H1 (cell line): Measurements from ENCODE around the gene ANXA1. TPM values are rescaled to one million over a fixed set of nuclear protein-coding genes. Genes with fewer than 3 reads are reported as not detected.

ENCODE experiments used
- CTCF ChIA-PET: fragments of 300-600 bp; sonication (Branson Sonifier 250); formaldehyde crosslinking; loops from one replicate; lab custom pipeline; 2021; ENCODE audit not compliant: partially characterized antibody; lab: Charles Lee
- POLR2A ChIA-PET: fragments of 300-600 bp; sonication (Branson Sonifier 250); formaldehyde crosslinking; loops from one replicate; lab custom pipeline; 2021; ENCODE audit warnings: inconsistent platforms; ENCODE audit not compliant: partially characterized antibody; lab: Charles Lee
- DNase-seq, 2 experiments: peaks; one replicate each; pipeline versions ENCODE4 v3.0.0 to v3.0.0-alpha.2; 2010 to 2022; ENCODE audit warnings: low spot score in 2 of 2, low read depth in 1 of 2, mixed read lengths in 1 of 2
- FAIRE-seq: peaks from 2 replicates; lab custom pipeline; 2011; peaks lifted over from hg19 to GRCh38; lab: Jason Lieb, UNC
- H2AFZ ChIP-seq: 2 replicates; pipeline ENCODE4 v1.8.1; 2012; ENCODE audit warnings: low read length, inconsistent platforms
- H2AK5ac ChIP-seq: 2 replicates; pipeline ENCODE4 v1.6.1; 2013; ENCODE audit warnings: low read depth, low read length
- H2BK120ac ChIP-seq: replicated peaks from 2 replicates; pipeline ENCODE3; 2013; ENCODE audit warnings: low read depth, low read length, inconsistent platforms
- H2BK12ac ChIP-seq: 2 replicates; pipeline ENCODE4 v1.6.1; 2013; ENCODE audit warnings: low read depth, low read length
- H2BK15ac ChIP-seq: 2 replicates; pipeline ENCODE4 v1.6.1; 2013; ENCODE audit warnings: low read length
- H2BK20ac ChIP-seq: 2 replicates; pipeline ENCODE4 v1.6.1; 2013; ENCODE audit warnings: low read length
- H2BK5ac ChIP-seq: 2 replicates; pipeline ENCODE4 v1.6.1; 2013; ENCODE audit warnings: low read depth, low read length
- H3K14ac ChIP-seq: 2 replicates; pipeline ENCODE4 v1.6.1; 2013; ENCODE audit warnings: inconsistent platforms; ENCODE audit not compliant: insufficient read length
- H3K18ac ChIP-seq: 2 replicates; pipeline ENCODE4 v1.6.1; 2013; ENCODE audit warnings: low read length; ENCODE audit errors: extremely low read depth
- H3K23ac ChIP-seq: 2 replicates; pipeline ENCODE4 v1.6.1; 2013; ENCODE audit warnings: inconsistent platforms; ENCODE audit not compliant: insufficient read length
- H3K23me2 ChIP-seq: 2 replicates; pipeline ENCODE4 v1.6.1; 2013; ENCODE audit warnings: low read depth, low read length
- H3K27ac ChIP-seq: 2 replicates; pipeline ENCODE4 v1.6.1; 2011; ENCODE audit warnings: low read depth, low read length, inconsistent platforms
- H3K27me3 ChIP-seq, 4 experiments: replicated peaks in 1 of 4; 1 replicate in 1 of 4; 2 replicates in 3 of 4; pipeline versions ENCODE4 v1.6.1 to v1.8.1; 2011 to 2013; ENCODE audit warnings: low read length in 3 of 4, mild to moderate bottlenecking in 3 of 4, inconsistent platforms in 2 of 4, mixed read lengths in 2 of 4, moderate library complexity in 1 of 4; ENCODE audit not compliant: control insufficient read depth in 3 of 4, insufficient read depth in 3 of 4; ENCODE audit errors: extremely low read depth in 1 of 4
- H3K36me3 ChIP-seq, 4 experiments: 2 replicates each; pipeline versions ENCODE4 v1.6.1 to v1.8.1; 2011 to 2013; ENCODE audit warnings: mild to moderate bottlenecking in 4 of 4, low read length in 3 of 4, moderate library complexity in 2 of 4, control low read depth in 1 of 4, inconsistent platforms in 1 of 4; ENCODE audit not compliant: insufficient read depth in 4 of 4, control insufficient read depth in 2 of 4
- H3K4ac ChIP-seq: replicated peaks from 2 replicates; pipeline ENCODE3; 2013; ENCODE audit warnings: low read length, low read depth, mixed read lengths, inconsistent platforms; ENCODE audit not compliant: insufficient read length
- H3K4me1 ChIP-seq, 4 experiments: replicated peaks in 1 of 4; 1 replicate in 1 of 4; 2 replicates in 3 of 4; pipeline versions ENCODE4 v1.6.1 to v1.8.1; 2011 to 2013; ENCODE audit warnings: low read length in 3 of 4, inconsistent platforms in 2 of 4, mixed read lengths in 1 of 4; ENCODE audit not compliant: insufficient read depth in 4 of 4, control insufficient read depth in 3 of 4
- H3K4me2 ChIP-seq, 2 experiments: 2 replicates each; pipeline versions ENCODE4 v1.6.1 to v1.8.1; 2011 to 2013; ENCODE audit warnings: low read depth in 2 of 2, low read length in 2 of 2, control low read depth in 1 of 2, inconsistent platforms in 1 of 2, mild to moderate bottlenecking in 1 of 2; ENCODE audit not compliant: insufficient read depth in 1 of 2
- H3K4me3 ChIP-seq, 4 experiments: fragments of 200-600, 300-600 bp in 1 of 4; sonication (generic), shearing (Covaris generic), sonication (Bioruptor Twin) in 1 of 4; 2 replicates each; pipeline versions ENCODE4 v1.5.1 to v1.8.1; 2011 to 2016; ENCODE audit warnings: low read length in 4 of 4, low read depth in 3 of 4, control low read depth in 2 of 4, inconsistent platforms in 2 of 4, mild to moderate bottlenecking in 2 of 4, mixed read lengths in 1 of 4, moderate library complexity in 1 of 4; ENCODE audit not compliant: insufficient read depth in 2 of 4; ENCODE audit errors: extremely low read depth in 1 of 4
- H3K56ac ChIP-seq: replicated peaks from 2 replicates; pipeline ENCODE3; 2013; ENCODE audit warnings: low read depth, mild to moderate bottlenecking, mixed read lengths, low read length, inconsistent platforms; ENCODE audit not compliant: insufficient read length
- H3K79me1 ChIP-seq: 2 replicates; pipeline ENCODE4 v1.6.1; 2013; ENCODE audit warnings: low read depth, low read length, control low read depth
- H3K79me2 ChIP-seq, 2 experiments: 2 replicates each; pipeline versions ENCODE4 v1.6.1 to v1.8.1; 2012 to 2013; ENCODE audit warnings: low read length in 2 of 2, mild to moderate bottlenecking in 2 of 2, inconsistent platforms in 1 of 2; ENCODE audit not compliant: insufficient read depth in 2 of 2, control insufficient read depth in 1 of 2
- H3K9ac ChIP-seq, 4 experiments: replicated peaks in 1 of 4; 1 replicate in 1 of 4; 2 replicates in 3 of 4; pipeline versions ENCODE4 v1.6.1 to v1.8.1; 2011 to 2013; ENCODE audit warnings: low read depth in 3 of 4, low read length in 3 of 4, control low read depth in 2 of 4, mild to moderate bottlenecking in 2 of 4, moderate library complexity in 2 of 4, inconsistent platforms in 1 of 4; ENCODE audit errors: extremely low read depth in 1 of 4
- H3K9me3 ChIP-seq, 2 experiments: 2 replicates each; pipeline versions ENCODE4 v1.6.1 to v1.8.1; 2012 to 2013; ENCODE audit warnings: mild to moderate bottlenecking in 2 of 2, moderate library complexity in 2 of 2, control low read depth in 1 of 2, inconsistent platforms in 1 of 2, low read depth in 1 of 2, low read length in 1 of 2, mixed read lengths in 1 of 2; ENCODE audit not compliant: insufficient read depth in 2 of 2
- H4K20me1 ChIP-seq, 2 experiments: replicated peaks in 1 of 2; 2 replicates each; pipeline versions ENCODE3 to v1.8.1; 2011 to 2013; ENCODE audit warnings: inconsistent platforms in 2 of 2, low read length in 2 of 2, mild to moderate bottlenecking in 1 of 2; ENCODE audit not compliant: insufficient read depth in 2 of 2, control insufficient read depth in 1 of 2
- H4K5ac ChIP-seq: 2 replicates; pipeline ENCODE4 v1.6.1; 2013; ENCODE audit warnings: low read length, low read depth, mixed read lengths, inconsistent platforms; ENCODE audit not compliant: insufficient read length
- H4K8ac ChIP-seq: 2 replicates; pipeline ENCODE4 v1.8.0; 2013; ENCODE audit warnings: mild to moderate bottlenecking, moderate library complexity, low read length, inconsistent platforms; ENCODE audit not compliant: insufficient read depth; ENCODE audit errors: extremely low read depth
- H4K91ac ChIP-seq: replicated peaks from 2 replicates; pipeline ENCODE3; 2013; ENCODE audit warnings: low read length, mixed read lengths, inconsistent platforms; ENCODE audit not compliant: insufficient read length
- BACH1 ChIP-seq: IDR thresholded peaks from 2 replicates; pipeline ENCODE4 v1.6.1; 2012; ENCODE audit warnings: low read length, improper control_type of control experiment
- CEBPB ChIP-seq: IDR thresholded peaks from 2 replicates; pipeline ENCODE4 v1.6.1; 2012; ENCODE audit warnings: low read depth, low read length
- CHD2 ChIP-seq: IDR thresholded peaks from 2 replicates; pipeline ENCODE4 v1.6.1; 2012; ENCODE audit warnings: low read length, improper control_type of control experiment
- HDAC2 ChIP-seq, 2 experiments: fragments of 300-600 bp in 1 of 2; sonication (generic) in 1 of 2; IDR thresholded peaks; 2 replicates each; pipeline ENCODE4 v1.6.1; 2011 to 2012; ENCODE audit warnings: low read depth in 2 of 2, low read length in 2 of 2, mild to moderate bottlenecking in 2 of 2, moderate library complexity in 2 of 2, borderline replicate concordance in 1 of 2, inconsistent platforms in 1 of 2
- MAFK ChIP-seq: IDR thresholded peaks from 2 replicates; pipeline ENCODE4 v1.6.1; 2012; ENCODE audit warnings: low read depth, mild to moderate bottlenecking, improper control_type of control experiment, low read length
- POLR2A ChIP-seq, 2 experiments: IDR thresholded peaks; 1 replicate in 1 of 2; 2 replicates in 1 of 2; pipeline ENCODE4 v1.6.1; 2011; ENCODE audit warnings: low read depth in 2 of 2, low read length in 2 of 2, mild to moderate bottlenecking in 2 of 2; ENCODE audit errors: control extremely low read depth in 1 of 2
- RBBP5 ChIP-seq: IDR thresholded peaks from 2 replicates; pipeline ENCODE4 v1.7.1; 2012; ENCODE audit warnings: low read depth, mild to moderate bottlenecking, inconsistent platforms, low read length, moderate library complexity, borderline replicate concordance
- SIRT6 ChIP-seq: IDR thresholded peaks from one replicate; pipeline ENCODE4 v1.7.1; 2012; ENCODE audit warnings: low read length, inconsistent platforms
- TEAD4 ChIP-seq: IDR thresholded peaks from 2 replicates; pipeline ENCODE4 v1.6.1; 2012; ENCODE audit warnings: low read depth, low read length, inconsistent platforms, mixed read lengths
- WGBS, 2 experiments: shearing (Covaris generic) in 1 of 2; methylation state at CpG; one replicate each; pipeline versions ENCODE4 v1.1.6 to v1.1.7; 2013 to 2015; ENCODE audit warnings: low lambda C conversion rate in 2 of 2, mixed read lengths in 2 of 2, inconsistent platforms in 1 of 2, low coverage in 1 of 2, missing lambda C conversion rate in 1 of 2; ENCODE audit not compliant: insufficient replicate concordance in 2 of 2, insufficient coverage in 1 of 2, insufficient read length in 1 of 2; ENCODE audit errors: extremely low coverage in 1 of 2, missing lambda C conversion rate in 1 of 2; 5-methylcytosine and 5-hydroxymethylcytosine counted together
- polyA plus RNA-seq, 7 experiments: library from polyadenylated mRNA; depleted of rRNA in 3 of 7; stranded (reverse) in 5 of 7; unstranded in 2 of 7; fragments of >200 nt in 5 of 7; fragments of 200-250 nt in 2 of 7; gene quantifications; 1 replicate in 5 of 7; 2 replicates in 1 of 7; 4 replicates in 1 of 7; pipeline versions ENCODE4 v1.2.1 to v1.2.3, GENCODE V29; 2011 to 2013; ENCODE audit warnings: missing spikeins in 2 of 7, mixed read lengths in 2 of 7
- total RNA-seq: library from RNA; stranded (reverse); fragmentation: NEBNext Ultra II Directional; extraction: Animal tissue kit (Norgen Biotek cat#: 25700); gene quantifications from 2 replicates; pipeline ENCODE4 v1.2.1, GENCODE V29; 2021

Gene ANXA1
- total and polyA plus RNA-seq, 2 of the 8 experiments (the other 6 are each of a cell fraction or from before 2014, with no cell fraction given): 0.71 to 5.7 TPM

- H3K79me1 ChIP-seq: no peaks in the 10 kb centered on the region
- no peaks in the 10 kb centered on the region for H3K79me2 ChIP-seq
- H4K8ac ChIP-seq: no peak overlapping the region
- H3K27me3 ChIP-seq: no peaks in the 10 kb centered on the region
- no peak overlapping the region for H3K9ac ChIP-seq
- H2AK5ac ChIP-seq: no peak overlapping the region
- H2BK120ac ChIP-seq: no peak overlapping the region
- H2BK5ac ChIP-seq: no peak overlapping the region
- H3K18ac ChIP-seq: no peak overlapping the region
- no peak overlapping the region for H2BK15ac ChIP-seq
- H3K56ac ChIP-seq: no peak overlapping the region
- no peak overlapping the region for H4K5ac ChIP-seq
- H3K14ac ChIP-seq: no peak overlapping the region
- H3K23ac ChIP-seq: no peak overlapping the region
- ChIA-PET POLR2A (no interaction called here), CTCF (no interaction called here)
- H3K23me2 ChIP-seq: no peaks in the 10 kb centered on the region; the same call in 1 of the 2 replicates
- TF ChIP-seq CHD2 (no peak), SIRT6 (no peak), POLR2A (IDR thresholded peaks at IDR 0.05; ENCODE audit: control extremely low read depth in 1 of 2, low read depth in 2 of 2, low read length in 2 of 2) (no peak), BACH1 (no peak), TEAD4 (no peak), CEBPB (no peak), MAFK (no peak), HDAC2 (IDR thresholded peaks at IDR 0.05; ENCODE audit: borderline replicate concordance in 1 of 2, low read depth in 2 of 2, low read length in 2 of 2) (no peak), RBBP5 (no peak)
- H3K36me3 ChIP-seq: no peaks in the 10 kb centered on the region
- H3K9me3 ChIP-seq: no peaks in the 10 kb centered on the region
- H2BK12ac ChIP-seq: no peak overlapping the region
- no peak overlapping the region for H2AFZ ChIP-seq
- H3K4ac ChIP-seq: no peak overlapping the region
- no peak overlapping the region for H3K4me2 ChIP-seq
- H3K27ac ChIP-seq: no peak overlapping the region
- H2BK20ac ChIP-seq: no peak overlapping the region
- WGBS, 2 experiments: 94% methylated on average over 4 of the region's 4 CpGs; no CpG with 5 or more reads in 1 of the 2 experiments
- no peak overlapping the region for H3K4me3 ChIP-seq
- H4K20me1 ChIP-seq: no peaks in the 10 kb centered on the region
- no peak overlapping the region for H4K91ac ChIP-seq
- FAIRE-seq (no peak), DNase-seq (no peak)
- no peaks in the 10 kb centered on the region for H3K4me1 ChIP-seq
Measured at GRCh38 chr9:73167614-73168013, 15.9 kb downstream of the ANXA1 start.
